Measurements from ENCODE around the gene BSDC1.
"Not testable (repeated sequence)": the region's sequence is repeated elsewhere in the genome, so short reads cannot be mapped to it uniquely, and the experiment has no call there.

Gene BSDC1

DNA sequence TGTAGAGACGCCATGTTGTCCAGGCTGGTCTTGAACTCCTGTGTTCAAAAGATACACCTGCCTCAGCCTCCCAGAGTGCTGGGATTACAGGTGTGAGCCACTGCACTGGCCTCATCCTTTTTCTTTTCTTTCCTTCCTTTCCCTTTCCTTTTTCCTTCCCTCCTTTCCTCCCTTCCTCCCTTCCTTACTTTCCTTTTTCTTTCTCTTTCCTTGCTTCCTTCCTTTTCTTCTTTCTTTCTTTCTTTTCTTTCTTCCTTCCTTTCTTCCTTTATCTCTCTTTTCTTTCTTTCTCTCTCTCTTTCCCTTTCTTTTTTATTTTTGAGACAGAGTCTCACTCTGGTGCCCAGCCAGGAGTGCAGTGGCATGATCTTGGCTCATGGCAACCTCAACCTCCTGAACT is 37.8 kb downstream of the BSDC1 start:
- no peak for DNase-seq

DNA sequence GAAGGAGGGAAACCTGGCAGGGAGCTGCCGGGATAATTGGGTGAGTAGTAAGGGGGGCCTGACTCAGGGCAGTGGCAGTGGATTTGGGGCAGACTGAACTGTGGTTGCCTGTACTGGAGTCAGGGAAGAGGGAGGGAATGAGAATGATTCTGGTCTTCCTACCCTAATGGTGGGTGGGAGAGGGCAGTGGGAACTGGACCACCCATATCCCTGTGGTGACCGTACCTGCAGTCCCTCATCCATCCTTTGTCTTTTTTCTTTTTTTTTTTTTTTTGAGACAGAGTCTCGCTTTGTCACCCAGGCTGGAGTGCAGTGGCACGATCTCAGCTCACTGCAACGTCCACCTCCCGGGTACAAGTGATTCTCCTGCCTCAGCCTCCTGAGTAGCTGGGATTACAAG is 38.5 kb downstream of the BSDC1 start:
- DNase-seq, result not testable (repeated sequence)

DNA sequence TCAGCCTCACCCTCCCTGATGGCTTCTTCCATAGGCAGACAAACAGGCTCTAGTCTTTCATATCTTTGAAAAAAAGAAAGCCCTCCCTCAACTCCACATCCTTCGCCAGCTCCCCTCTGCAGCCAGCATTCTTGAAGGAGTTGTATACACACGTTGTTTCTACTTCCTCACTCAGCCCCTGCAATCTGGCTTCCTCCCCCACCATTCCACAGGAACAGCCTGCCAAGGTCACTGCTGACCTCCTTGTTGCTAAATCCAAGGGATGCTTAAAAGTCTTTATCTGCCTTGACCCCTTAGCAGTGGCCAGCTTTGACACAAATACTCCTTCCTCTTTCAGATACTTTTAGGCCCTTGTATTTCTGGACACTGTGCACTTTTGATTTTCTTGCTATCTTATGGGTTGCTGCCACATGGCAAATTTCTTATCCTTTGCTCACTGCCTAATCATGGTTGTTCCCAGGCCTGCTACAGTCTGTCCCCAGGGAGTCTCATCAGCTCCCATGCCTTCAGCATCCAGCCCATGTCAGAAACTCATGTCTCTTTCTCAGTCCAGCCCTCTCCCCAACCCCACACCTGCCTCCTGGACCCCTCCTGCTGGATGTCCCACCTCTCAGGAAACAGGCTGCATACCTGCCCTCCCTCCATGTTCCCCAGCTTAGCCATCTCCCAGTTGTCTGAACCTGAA is 40.2 kb downstream of the BSDC1 start:
- DNase-seq, result no peak

DNA sequence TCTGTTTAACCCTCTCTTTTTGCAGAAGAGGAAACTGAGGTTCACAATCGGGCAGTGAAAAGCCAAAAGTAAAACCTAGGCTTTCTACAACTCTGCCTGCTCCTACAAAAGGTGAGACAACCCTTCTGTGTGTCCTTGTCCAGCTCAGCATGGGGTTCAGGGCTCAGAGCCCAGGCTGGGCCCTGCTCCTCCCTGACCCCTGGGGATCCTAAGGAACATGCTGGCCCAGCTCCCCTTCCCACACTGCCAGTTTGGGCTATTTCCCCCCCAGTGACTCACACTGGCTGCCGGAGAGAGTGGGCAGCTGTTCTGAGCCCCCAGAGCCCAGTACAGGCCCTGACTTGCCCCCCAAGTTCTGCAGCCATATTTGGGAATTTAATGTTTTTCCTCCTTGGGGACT is 40.8 kb downstream of the BSDC1 start:
- DNase-seq, result no peak

DNA sequence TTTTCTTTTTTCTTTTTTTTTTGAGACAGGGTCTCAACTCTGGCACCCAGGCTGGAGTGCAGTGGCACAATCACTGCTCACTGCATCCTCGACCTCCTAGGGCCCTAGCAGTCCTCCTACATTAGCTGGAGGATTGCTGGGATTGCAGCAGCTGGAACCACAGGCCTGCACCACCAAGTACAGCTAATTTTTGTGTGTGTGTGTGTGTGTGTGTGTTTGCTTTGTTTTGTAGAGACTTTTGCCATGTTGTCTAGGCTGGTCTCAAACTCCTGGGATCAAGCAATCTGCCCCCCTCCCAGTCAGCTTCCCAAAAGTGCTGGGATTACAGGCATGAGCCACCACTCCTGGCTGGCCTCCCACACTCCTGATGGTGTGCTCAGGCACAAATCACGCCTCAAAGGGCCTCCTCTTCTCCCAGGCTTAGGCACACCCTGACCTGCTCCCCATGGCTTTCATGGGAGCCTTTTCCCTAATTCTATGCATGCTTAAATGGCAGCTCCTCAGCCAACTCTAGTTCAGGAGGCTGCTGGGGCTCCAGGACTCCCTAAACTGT is 41.3 kb downstream of the BSDC1 start:
- DNase-seq, result no peak

DNA sequence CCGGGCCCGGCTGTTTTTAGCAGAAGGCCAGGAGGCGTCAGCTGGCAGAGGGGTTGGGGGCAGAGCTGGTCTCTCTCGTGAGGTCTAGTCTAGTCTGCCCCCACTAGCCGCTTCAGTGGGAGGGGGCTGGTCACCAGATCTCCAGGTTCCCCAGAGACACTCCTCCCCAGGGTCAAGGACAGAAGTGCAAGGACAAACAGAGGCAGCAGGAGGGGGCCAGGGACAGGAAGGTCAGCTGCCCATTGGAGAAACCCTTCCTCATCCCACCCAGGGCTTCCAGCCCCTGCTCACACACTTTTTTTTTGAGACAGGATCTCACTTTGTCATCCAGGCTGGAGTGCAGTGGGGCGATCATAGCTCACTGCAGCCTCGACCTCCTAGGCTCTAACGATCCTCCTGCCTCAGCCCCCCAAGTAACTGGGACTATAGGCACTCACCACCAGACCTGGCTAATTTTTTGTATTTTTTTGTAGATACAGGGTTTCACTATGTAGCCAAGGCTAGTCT is 41.9 kb downstream of the BSDC1 start:
- no peak for DNase-seq

DNA sequence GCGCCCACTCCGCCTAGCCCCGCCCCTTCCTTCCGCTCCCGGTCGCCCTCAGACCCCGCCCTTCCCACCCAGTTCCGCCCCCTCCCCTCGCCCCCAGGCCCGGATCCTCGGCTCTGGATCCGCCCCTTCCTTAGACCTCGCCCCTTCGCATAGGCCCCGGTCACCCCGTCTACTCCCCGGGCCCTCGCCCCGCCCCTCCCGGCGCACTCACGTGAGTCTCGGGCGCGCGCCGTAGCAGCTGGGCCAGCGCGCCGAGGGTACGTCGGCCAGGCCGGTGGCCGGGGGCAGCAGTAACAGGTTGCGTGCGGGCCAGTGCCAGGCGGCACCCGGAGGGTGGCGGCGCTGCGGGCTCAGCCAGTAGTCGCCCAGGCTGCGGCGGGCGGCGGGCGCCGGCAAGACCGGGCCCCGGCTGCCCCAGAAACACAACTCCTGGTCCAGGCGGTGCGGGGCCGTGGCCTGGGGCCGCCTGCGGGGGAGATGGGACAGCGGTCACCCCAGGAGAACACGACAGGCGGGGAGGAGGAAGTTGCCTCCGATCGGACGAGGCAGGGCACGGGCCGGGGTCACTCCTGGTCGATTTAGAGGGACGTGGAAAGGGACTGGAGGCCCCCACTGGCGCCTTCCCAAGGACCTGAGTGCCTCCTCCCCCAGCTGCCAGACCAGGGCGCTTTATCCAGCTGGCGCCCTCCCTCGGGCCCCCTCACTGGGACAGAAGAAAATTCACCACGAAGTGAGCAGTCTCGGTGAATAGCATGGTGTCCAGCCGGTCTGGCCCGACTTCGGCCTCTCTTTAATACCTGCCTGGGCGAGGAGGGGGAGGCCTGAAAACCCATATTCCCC is 42.6 kb downstream of the BSDC1 start:
- peak; percentile 97 for DNase-seq

DNA sequence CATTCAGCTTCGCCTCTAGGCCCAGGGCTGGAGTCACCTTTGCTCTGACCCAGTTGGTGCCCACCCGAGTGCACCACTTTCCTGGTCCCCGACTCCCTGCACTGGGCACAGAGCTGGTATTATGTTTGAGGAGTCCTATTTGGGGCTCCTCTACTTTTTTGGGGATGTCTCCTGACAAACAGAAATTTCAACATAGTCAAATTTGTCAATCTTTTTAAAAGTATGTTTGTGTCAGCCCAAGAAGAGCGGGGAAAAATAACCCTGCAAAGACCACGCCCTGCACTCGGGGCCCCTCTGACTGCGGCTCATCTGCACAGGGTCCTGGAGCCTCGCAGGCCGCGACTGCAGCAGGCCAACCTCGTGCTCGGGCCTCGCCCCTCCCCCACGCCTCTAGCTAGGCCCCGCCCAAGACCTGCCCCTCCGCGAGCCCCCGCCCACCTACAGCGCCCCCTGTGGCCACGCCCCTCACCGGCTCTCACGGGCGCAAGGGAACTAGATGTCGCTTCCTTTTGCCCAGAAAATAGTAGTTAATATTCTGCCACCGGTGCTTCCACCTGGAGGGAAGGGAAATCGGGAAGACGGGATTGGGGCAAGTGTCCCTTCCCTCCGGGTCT is 43.3 kb downstream of the BSDC1 start:
- peak; percentile 79 for DNase-seq

DNA sequence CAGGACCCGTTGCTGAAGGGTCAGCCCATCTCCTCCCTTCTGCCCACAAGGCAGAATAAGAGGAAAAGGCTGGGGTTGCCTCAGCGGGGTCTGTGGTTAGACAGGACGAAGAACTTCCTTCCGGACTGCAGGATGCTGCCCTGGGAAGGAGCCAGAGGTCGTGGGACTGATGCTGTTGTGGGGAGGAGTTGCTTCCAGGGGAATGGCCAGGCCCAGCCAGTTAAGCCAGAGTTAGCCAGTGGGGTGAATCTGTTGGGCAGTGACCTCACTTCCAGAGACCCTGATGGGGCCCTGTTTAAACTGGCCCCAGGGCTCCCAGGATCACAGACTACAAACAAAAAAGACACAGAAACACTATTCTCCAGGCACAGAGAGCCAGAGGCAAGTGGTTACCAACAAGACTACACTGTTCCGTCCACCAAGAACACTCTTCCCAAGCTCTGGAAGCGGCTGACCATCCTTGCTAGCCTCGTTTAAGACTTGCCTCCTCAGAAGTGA is 45.0 kb downstream of the BSDC1 start:
- no peak for DNase-seq

DNA sequence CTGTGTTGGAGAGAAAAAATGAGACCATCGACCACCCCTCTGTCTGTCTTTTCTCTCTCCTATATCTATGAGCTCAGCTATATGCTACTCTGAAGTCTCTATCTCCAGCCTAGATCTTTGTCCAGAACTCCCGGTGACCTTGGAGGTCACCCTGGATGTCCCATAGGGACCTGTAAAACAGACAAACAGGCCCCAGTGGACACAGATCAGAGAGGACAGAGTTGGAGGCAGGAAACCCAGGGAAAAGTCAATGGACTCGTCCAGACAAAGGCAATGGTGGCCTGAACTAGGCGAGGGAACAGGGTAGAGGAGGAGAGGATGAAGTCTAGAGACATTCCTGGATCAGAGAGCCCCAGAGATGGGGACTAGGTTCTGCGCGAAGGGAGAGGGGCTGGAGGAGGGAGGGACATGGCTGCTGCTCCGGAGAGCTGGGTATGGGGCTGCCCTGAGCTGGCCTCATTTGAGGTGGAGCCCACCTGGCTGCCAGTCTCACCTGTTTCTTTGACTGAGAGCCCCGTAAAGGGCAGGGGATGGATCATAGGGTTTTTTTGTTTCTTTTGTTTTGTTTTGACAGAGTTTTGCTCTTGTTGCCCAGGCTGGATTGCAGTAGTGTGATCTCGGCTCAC is 47.6 kb downstream of the BSDC1 start:
- no peak for DNase-seq

DNA sequence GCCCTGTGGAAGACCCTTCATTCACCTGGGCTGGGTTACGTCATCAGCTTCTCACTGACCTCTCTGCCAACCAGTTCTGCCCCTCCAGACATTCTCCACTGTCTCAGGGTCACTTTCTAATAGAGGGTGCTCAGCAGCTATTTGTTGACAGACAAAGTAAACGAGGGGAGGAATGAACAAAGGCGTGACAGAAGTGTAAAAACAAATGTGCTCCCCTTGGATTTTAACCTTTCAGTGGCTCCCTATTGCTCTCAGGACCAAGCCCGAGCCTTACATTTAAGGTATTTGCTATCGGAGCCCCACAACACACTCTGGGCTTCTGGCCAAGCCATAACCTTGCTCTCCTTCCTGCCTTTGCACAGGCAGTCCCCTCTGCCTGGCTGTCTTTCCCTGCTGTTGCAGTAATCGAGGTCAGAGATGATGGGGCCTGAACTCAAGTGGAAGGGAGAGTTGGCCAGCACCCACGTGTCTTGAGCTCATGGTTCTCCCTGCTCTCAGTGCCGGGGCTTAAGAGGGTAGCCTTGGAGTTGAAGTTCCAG is 48.9 kb downstream of the BSDC1 start:
- no peak for DNase-seq

DNA sequence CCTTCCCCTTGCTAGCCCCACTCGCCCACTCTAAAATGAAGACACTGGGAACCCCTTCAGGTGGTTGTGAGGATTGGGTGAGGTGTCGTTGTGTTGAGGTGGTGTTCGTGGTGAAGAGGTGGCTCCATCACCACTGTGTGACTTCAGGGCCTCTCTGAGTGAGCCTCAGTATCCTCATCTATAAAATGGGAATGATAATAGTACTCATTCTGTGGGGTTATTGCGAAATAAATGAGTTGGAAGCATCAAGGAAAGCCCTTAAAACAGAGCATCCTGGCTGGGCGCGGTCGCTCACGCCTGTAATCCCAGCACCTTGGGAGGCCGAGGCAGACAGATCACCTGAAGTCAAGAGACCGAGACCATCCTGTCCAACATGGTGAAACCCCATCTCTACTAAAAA is 51.5 kb downstream of the BSDC1 start:
- no peak for DNase-seq

DNA sequence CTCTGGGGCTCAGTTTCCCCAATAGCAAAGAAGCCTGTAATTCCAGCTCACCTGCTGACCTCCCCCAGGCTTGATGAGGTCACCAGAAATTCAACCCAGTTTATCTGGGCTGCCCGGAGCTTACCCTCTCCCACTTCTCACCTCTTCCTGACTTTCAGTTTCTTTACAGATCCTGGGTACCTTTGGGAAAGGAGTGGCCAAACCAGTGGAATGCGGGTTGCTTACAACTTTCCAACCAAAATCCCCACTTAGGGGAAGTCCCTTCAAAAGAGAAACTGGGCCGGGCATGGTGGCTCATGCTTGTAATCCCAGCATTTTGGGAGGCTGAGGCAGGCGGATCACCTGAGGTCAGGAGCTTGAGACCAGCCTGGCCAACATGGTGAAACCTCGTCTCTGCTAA is 52.3 kb downstream of the BSDC1 start:
- no peak for DNase-seq

DNA sequence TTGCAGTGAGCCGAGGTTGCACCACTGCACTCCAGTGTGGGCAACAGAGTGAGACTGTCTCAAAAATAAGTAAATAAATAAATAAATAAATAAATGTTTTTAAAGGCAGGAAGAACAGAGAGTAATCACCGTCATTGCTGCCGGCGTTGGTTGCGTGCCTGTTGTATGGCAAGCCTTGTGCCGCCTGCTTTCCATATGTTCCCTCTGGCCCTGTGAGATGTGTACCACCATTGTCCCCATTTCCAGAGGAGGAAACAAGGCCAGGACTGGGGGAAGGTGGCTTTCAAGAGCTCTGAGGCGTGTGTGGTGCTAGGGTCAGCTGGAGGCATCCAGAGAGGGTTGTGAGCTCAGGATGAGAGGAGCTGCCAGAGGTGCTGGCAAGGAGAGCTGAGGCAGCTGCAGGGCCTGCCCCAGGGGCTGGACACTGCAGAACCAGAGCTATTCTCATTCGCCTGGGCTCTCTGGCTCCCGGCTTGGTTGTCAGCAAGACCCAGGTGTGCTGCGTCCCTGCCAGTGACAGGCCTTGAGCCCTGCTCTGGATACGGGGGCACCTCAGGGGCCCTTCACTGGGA is 53.0 kb downstream of the BSDC1 start:
- no peak for DNase-seq

DNA sequence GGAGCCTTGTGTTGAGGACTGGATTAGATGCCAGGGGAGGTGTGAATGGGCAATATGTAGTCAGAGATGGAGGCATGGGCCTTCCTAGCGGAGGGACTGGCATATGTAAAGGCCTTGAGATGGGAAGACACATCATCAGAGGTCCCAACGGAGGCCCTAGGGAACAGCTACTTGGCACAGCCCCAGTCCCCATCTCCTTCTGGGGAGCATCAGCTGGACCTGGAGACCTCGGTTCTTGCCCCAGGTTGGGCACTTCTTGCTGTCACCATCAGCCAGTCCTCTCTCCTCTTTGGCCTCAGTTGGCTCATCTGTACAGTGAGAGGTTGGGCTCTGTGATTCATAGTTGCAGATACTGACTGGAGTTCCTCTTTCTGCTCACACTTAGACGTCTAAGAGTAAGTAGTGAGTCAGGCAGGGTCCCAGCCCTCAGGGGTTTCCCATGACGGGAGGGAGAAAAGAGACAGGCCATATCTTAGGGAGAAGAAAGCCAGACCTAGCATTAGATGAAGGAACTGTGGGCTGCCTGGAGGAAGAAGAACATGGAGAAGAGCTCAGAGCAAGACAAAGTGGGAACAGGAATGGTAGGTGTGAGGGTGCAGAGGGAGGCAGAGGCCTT is 54.8 kb downstream of the BSDC1 start:
- no peak for DNase-seq

DNA sequence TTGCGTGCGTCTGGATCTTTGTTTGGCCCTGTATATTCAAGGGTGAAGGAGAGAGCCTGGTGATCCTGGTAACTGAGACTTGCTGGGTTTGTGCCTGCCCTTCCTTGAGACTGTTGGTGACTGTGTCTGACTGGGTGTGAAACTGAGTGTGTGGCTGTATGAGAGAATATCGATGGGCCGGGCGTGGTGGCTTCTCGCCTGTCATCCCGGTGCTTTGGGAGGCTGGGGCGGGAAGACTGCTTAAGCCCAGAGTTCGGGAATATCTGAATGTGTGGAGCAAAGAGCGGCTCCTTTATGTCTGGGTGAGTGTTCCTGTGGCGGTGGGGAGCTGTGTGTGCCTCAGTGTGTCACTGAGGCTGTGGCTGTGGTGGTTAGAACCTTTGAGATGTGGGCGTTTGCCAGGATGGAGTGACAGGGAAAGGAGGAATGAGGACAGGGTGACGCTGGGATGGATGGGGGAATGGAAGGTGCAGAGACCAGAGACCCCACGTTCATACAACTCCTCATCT is 55.5 kb downstream of the BSDC1 start:
- no peak for DNase-seq

DNA sequence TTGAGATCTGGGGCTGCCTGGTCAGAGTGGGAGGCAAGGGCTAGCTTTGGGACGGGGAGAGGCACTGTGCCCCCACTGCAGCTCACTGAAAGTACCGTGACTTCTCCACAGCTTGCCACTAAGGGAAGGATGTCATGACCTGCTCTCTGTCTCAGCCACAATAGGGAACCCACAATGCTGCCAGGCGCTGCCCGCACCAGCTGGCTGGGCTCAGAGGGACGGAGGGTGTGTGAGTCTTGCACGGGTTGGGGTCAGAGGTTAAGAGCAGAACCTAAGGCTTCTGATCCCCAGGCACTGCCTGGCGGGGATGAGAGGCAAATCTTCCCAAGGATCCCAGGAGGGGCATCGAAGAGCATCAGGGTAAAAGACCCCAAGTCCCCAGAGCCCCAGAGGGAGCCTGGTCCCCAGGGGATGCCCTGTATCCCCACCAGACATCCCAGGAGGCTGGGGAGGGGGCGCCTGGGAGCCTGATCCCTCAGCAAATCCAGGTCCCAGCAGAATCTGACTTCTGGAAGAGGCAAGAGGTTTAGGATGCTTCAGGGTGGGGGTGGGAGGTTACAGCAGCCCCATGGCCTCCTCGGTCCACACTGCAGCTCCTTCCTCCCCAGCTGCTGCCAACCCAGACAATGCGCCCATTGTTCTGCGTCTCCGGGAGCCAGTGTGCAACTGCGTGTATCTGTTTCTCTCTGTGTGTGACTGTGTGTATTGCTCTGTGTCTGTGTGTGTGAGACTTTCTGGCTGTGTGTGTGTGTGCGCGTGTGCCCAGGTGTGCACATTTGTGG is 56.2 kb downstream of the BSDC1 start:
- no peak for DNase-seq

DNA sequence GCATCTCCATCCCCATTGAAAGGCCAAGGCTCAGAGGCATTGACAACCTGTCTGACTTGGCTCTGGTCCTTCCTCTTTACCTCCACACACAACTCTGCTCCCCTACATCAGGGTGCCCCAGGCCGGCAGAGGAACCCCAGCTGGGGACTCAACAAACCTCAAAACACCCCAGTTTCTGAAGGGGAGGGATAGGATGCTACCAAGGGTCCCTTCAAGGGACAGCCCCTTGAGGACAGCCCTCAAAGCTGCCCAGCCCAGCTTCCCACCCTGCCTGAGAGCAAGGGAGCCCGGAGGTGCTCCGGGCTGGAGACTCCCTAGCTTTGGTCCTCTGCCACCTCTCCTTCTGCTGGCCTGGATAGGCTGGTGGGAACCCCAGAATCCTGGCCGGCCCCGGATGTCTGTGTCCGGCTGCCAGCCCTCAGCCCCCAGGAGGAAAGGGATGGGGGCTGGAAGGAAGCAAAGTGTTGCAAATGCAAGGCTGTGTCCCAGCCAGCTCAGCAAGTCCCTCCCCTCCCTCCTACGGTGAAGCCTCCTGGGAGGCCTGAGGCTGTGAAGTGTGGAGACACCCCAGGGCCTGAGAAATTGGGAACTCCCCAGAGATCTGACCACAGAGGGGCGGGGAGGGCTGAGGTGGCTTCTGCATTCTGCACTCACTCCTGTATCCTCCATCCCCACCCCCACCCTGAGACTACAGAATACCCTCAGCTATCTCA is 57.1 kb downstream of the BSDC1 start:
- DNase-seq, result no peak

DNA sequence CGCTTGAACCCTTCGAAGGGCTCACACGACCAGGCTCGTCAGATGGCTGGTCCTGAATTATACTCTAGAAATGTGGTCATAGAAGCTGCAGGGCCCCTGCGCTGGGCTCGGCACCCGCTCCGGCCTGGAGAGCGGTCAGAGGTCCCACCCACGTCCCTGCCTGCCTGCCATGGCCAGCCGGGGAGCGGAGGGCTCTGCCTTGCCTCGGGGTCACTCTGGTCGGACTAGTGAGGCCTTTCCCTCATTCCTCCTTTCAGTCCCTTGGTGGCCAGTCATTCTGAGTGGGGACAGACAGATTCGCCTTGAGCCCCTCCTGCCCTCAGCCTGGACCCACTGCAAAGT is 57.7 kb downstream of the BSDC1 start:
- no peak for DNase-seq
